ENCODE data around the gene HNRNPA3.
A peak's percentile ranks its signal among the peaks of the same experiment; 100 is the strongest.
"Not testable (repeated sequence)": the region's sequence is repeated elsewhere in the genome, so short reads cannot be mapped to it uniquely, and the experiment has no call there.

HNRNPA3 gene

GRCh38 chr2:177212106-177212890 is at the start of gene HNRNPA3:
HNRNPA3 (plus strand) TSS chr2:177212794; CDS start chr2:177212800, 6 bp downstream.
- peak within 1 kb of the TSS; percentile 99 for H3K27ac Mint-ChIP-seq
- H3K4me3 Mint-ChIP-seq = peak within 1 kb of the TSS; percentile 95
- H3K4me1 Mint-ChIP-seq (ENCODE audit: low read depth) = peaks cover 43% of the 10 kb centered on the region
- no peaks in the 10 kb centered on the region for H3K9me3 Mint-ChIP-seq (ENCODE audit: low read depth)
- H3K27me3 Mint-ChIP-seq = no peaks in the 10 kb centered on the region
- H3K36me3 Mint-ChIP-seq = peaks cover 18% of the 10 kb centered on the region

GRCh38 chr2:177164131-177164530 is 48.5 kb upstream of the HNRNPA3 start:
- H3K36me3 Mint-ChIP-seq = no peaks in the 10 kb centered on the region
- H3K27ac Mint-ChIP-seq = no peak overlapping the region
- peaks cover 15% of the 10 kb centered on the region for H3K4me1 Mint-ChIP-seq (ENCODE audit: low read depth)
- no peaks in the 10 kb centered on the region for H3K9me3 Mint-ChIP-seq (ENCODE audit: low read depth)
- H3K27me3 Mint-ChIP-seq = peaks cover 2% of the 10 kb centered on the region
- no peak overlapping the region for H3K4me3 Mint-ChIP-seq

GRCh38 chr2:177164584-177165052 is 48.0 kb upstream of the HNRNPA3 start:
- Mint-ChIP-seq H3K27ac (no peak overlapping the region), H3K4me3 (no peak overlapping the region), H3K4me1 (ENCODE audit: low read depth) (peaks cover 18% of the 10 kb centered on the region), H3K9me3 (ENCODE audit: low read depth) (no peaks in the 10 kb centered on the region), H3K27me3 (peaks cover 2% of the 10 kb centered on the region), H3K36me3 (no peaks in the 10 kb centered on the region)

GRCh38 chr2:177165061-177165583 is 47.5 kb upstream of the HNRNPA3 start:
- Mint-ChIP-seq H3K4me3 (no peak overlapping the region), H3K27ac (no peak overlapping the region), H3K27me3 (peaks cover 2% of the 10 kb centered on the region), H3K36me3 (no peaks in the 10 kb centered on the region), H3K9me3 (ENCODE audit: low read depth) (no peaks in the 10 kb centered on the region), H3K4me1 (ENCODE audit: low read depth) (peaks cover 21% of the 10 kb centered on the region)

- Mint-ChIP-seq H3K27me3 (no peaks in the 10 kb centered on the region), H3K27ac (peak overlapping the region; percentile 66), H3K4me3 (no peak overlapping the region), H3K4me1 (ENCODE audit: low read depth) (peaks cover 21% of the 10 kb centered on the region), H3K9me3 (ENCODE audit: low read depth) (no peaks in the 10 kb centered on the region), H3K36me3 (no peaks in the 10 kb centered on the region)
These were observed 46.6 kb upstream of the HNRNPA3 start for GRCh38 chr2:177165721-177166711.

GRCh38 chr2:177169810-177170514 is 42.6 kb upstream of the HNRNPA3 start:
- Mint-ChIP-seq H3K27ac (no peak overlapping the region), H3K9me3 (ENCODE audit: low read depth) (no peaks in the 10 kb centered on the region), H3K36me3 (no peaks in the 10 kb centered on the region), H3K4me3 (no peak overlapping the region), H3K27me3 (peaks cover 2% of the 10 kb centered on the region), H3K4me1 (ENCODE audit: low read depth) (peaks cover 20% of the 10 kb centered on the region)

- Mint-ChIP-seq H3K4me3 (no peak overlapping the region), H3K27ac (no peak overlapping the region), H3K4me1 (ENCODE audit: low read depth) (peaks cover 11% of the 10 kb centered on the region), H3K27me3 (peaks cover 2% of the 10 kb centered on the region), H3K9me3 (ENCODE audit: low read depth) (no peaks in the 10 kb centered on the region), H3K36me3 (no peaks in the 10 kb centered on the region)
These were observed 41.2 kb upstream of the HNRNPA3 start for GRCh38 chr2:177171418-177171865.

- Mint-ChIP-seq H3K36me3 (no peaks in the 10 kb centered on the region), H3K9me3 (ENCODE audit: low read depth) (no peaks in the 10 kb centered on the region), H3K4me1 (ENCODE audit: low read depth) (peaks cover 6% of the 10 kb centered on the region), H3K27ac (no peak overlapping the region), H3K4me3 (no peak overlapping the region), H3K27me3 (peaks cover 2% of the 10 kb centered on the region)
These were observed 40.3 kb upstream of the HNRNPA3 start for GRCh38 chr2:177172034-177172880.

- Mint-ChIP-seq H3K9me3 (ENCODE audit: low read depth) (no peaks in the 10 kb centered on the region), H3K27ac (no peak overlapping the region), H3K27me3 (peaks cover 2% of the 10 kb centered on the region), H3K4me1 (ENCODE audit: low read depth) (peaks cover 5% of the 10 kb centered on the region), H3K4me3 (no peak overlapping the region), H3K36me3 (no peaks in the 10 kb centered on the region)
These were observed 38.1 kb upstream of the HNRNPA3 start for GRCh38 chr2:177174486-177174885.

GRCh38 chr2:177175917-177176668 is 36.5 kb upstream of the HNRNPA3 start:
- Mint-ChIP-seq H3K27ac (no peak overlapping the region), H3K9me3 (ENCODE audit: low read depth) (no peaks in the 10 kb centered on the region), H3K4me3 (no peak overlapping the region), H3K27me3 (peaks cover 4% of the 10 kb centered on the region), H3K36me3 (peaks cover 3% of the 10 kb centered on the region), H3K4me1 (ENCODE audit: low read depth) (no peaks in the 10 kb centered on the region)

GRCh38 chr2:177178797-177179196 is 33.8 kb upstream of the HNRNPA3 start:
- Mint-ChIP-seq H3K27me3 (peaks cover 4% of the 10 kb centered on the region), H3K4me1 (ENCODE audit: low read depth) (no peaks in the 10 kb centered on the region), H3K27ac (no peak overlapping the region), H3K4me3 (no peak overlapping the region), H3K36me3 (peaks cover 5% of the 10 kb centered on the region), H3K9me3 (ENCODE audit: low read depth) (no peaks in the 10 kb centered on the region)

GRCh38 chr2:177179227-177179626 is 33.4 kb upstream of the HNRNPA3 start:
- H3K4me1 Mint-ChIP-seq (ENCODE audit: low read depth) = no peaks in the 10 kb centered on the region
- H3K27ac Mint-ChIP-seq = no peak overlapping the region
- peaks cover 4% of the 10 kb centered on the region for H3K27me3 Mint-ChIP-seq
- H3K9me3 Mint-ChIP-seq (ENCODE audit: low read depth) = no peaks in the 10 kb centered on the region
- H3K36me3 Mint-ChIP-seq = peaks cover 5% of the 10 kb centered on the region
- no peak overlapping the region for H3K4me3 Mint-ChIP-seq

GRCh38 chr2:177179671-177180070 is 32.9 kb upstream of the HNRNPA3 start:
- not testable (repeated sequence) for H3K4me1 Mint-ChIP-seq (ENCODE audit: low read depth); H3K36me3 Mint-ChIP-seq; H3K9me3 Mint-ChIP-seq (ENCODE audit: low read depth); H3K4me3 Mint-ChIP-seq; H3K27me3 Mint-ChIP-seq; H3K27ac Mint-ChIP-seq
